HepG2 (cell line): ENCODE measurements around the gene EGFL8. TPM values are rescaled to one million over a fixed set of nuclear protein-coding genes. Genes with fewer than 3 reads are reported as not detected.

Source experiments
- ATF7-NPFF ChIP-seq: sonication (generic); formaldehyde crosslinking; IDR thresholded peaks from 2 replicates; pipeline ENCODE4 v1.8.1; 2023; ENCODE audit warnings: mild to moderate bottlenecking, low read depth, missing genetic modification reagents, moderate library complexity
- CEBPG ChIP-seq: IDR thresholded peaks from 2 replicates; pipeline ENCODE4 v1.6.1; 2016
- DNMT3B ChIP-seq: conservative IDR thresholded peaks from 2 replicates; pipeline ENCODE4 v1.6.1; 2016; ENCODE audit warnings: missing biosample characterization, control low read depth
- ISL2 ChIP-seq: sonication (generic); formaldehyde crosslinking; IDR thresholded peaks from 2 replicates; pipeline ENCODE4 v1.5.0; 2020; ENCODE audit warnings: missing genetic modification reagents
- JDP2 ChIP-seq: sonication (generic); formaldehyde crosslinking; IDR thresholded peaks from 2 replicates; pipeline ENCODE4 v1.8.1; 2022; ENCODE audit warnings: missing genetic modification reagents, borderline replicate concordance
- PAWR ChIP-seq: sonication (generic); formaldehyde crosslinking; IDR thresholded peaks from 2 replicates; pipeline ENCODE4 v1.4.0; 2020; ENCODE audit warnings: missing genetic modification reagents, mild to moderate bottlenecking, borderline replicate concordance
- SMYD3 ChIP-seq: sonication (generic); formaldehyde crosslinking; IDR thresholded peaks from 2 replicates; pipeline ENCODE4 v1.8.1; 2023; ENCODE audit warnings: mild to moderate bottlenecking, missing genetic modification reagents
- ZBTB20 ChIP-seq: sonication (generic); formaldehyde crosslinking; IDR thresholded peaks from 2 replicates; pipeline ENCODE4 v1.8.1; 2023; ENCODE audit warnings: missing genetic modification reagents, low read depth, mild to moderate bottlenecking, borderline replicate concordance
- ZKSCAN1 ChIP-seq: fragments of 150-350 bp; IDR thresholded peaks from 2 replicates; pipeline ENCODE4 v1.6.1; 2014; ENCODE audit warnings: low read length
- ZNF17 ChIP-seq: sonication (generic); formaldehyde crosslinking; IDR thresholded peaks from 2 replicates; pipeline ENCODE4 v1.5.0; 2020; ENCODE audit warnings: mild to moderate bottlenecking, missing genetic modification reagents
- ZNF678 ChIP-seq: sonication (generic); formaldehyde crosslinking; IDR thresholded peaks from 2 replicates; pipeline ENCODE4 v1.4.0; 2020; ENCODE audit warnings: mild to moderate bottlenecking, missing genetic modification reagents
- polyA plus RNA-seq, 8 experiments: library from polyadenylated mRNA; depleted of rRNA in 3 of 8; stranded (reverse) in 7 of 8; unstranded in 1 of 8; fragments of >200 nt; fragmentation: Illumina TruSeq in 4 of 8; extraction: Trizol in 4 of 8; gene quantifications; 2 replicates each; pipeline versions ENCODE4 v1.2.1 to v1.2.3, GENCODE V29; 2011 to 2016; ENCODE audit warnings: low read depth in 4 of 8, missing spikeins in 1 of 8, mixed read lengths in 1 of 8; ENCODE audit not compliant: insufficient read depth in 1 of 8
- total RNA-seq, 5 experiments: library from RNA; depleted of rRNA; stranded (reverse); fragments of >200 nt; fragmentation: Illumina TruSeq; extraction: Trizol; gene quantifications; 2 replicates each; pipeline ENCODE4 v1.2.3, GENCODE V29; 2016; ENCODE audit warnings: low read depth in 1 of 5
- TF ChIP-seq, protein P1 (sequence below): IDR thresholded peaks from 2 replicates; pipeline ENCODE4 v1.4.0; 2020; ENCODE audit warnings: mild to moderate bottlenecking, missing genetic modification reagents
- TF ChIP-seq, protein P2 (sequence below): sonication (generic); formaldehyde crosslinking; IDR thresholded peaks from 2 replicates; pipeline ENCODE4 v1.8.1; 2023; ENCODE audit warnings: mild to moderate bottlenecking, inconsistent platforms, moderate library complexity, missing genetic modification reagents, borderline replicate concordance
- TF ChIP-seq, protein P3 (sequence below): sonication (generic); formaldehyde crosslinking; IDR thresholded peaks from 2 replicates; pipeline ENCODE4 v1.5.1; 2020; ENCODE audit warnings: mild to moderate bottlenecking, missing genetic modification reagents

The EGFL8 gene
- total and polyA plus RNA-seq, 2 of the 13 experiments (the other 11 are each of a cell fraction or from before 2014, with no cell fraction given), result 10.0 to 11.5 TPM

DNA sequence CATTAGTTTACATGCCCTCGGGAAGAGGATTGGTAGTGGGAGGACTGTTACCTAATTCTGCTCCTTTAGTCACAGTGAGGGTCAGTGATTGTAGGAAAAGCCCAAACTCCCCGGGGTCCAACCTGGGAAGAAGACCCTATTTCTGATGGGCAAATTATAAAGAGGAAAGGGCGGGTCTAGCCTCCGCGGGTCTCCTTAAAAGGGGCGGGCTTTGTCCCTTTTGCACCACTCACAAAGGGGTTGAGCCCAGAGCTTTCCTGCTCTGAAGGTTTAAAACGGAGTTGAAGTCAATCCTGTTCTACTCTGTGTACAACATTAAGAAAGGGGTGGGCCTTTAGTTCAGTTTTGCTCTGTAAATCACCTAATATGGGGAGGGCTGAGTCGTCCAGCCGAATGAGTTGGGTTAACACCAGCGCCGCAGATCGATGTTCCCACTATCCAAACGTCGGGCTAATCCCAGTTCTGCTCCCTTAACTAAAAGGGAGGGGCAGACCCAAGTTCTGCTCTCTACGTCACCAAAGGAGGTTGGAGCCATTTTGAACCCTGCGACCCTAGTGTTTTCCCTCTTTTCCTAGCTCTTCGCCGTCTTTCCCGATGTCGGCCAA, 12.9 kb downstream of the EGFL8 start (continued):
- TF ChIP-seq, protein P1, sequence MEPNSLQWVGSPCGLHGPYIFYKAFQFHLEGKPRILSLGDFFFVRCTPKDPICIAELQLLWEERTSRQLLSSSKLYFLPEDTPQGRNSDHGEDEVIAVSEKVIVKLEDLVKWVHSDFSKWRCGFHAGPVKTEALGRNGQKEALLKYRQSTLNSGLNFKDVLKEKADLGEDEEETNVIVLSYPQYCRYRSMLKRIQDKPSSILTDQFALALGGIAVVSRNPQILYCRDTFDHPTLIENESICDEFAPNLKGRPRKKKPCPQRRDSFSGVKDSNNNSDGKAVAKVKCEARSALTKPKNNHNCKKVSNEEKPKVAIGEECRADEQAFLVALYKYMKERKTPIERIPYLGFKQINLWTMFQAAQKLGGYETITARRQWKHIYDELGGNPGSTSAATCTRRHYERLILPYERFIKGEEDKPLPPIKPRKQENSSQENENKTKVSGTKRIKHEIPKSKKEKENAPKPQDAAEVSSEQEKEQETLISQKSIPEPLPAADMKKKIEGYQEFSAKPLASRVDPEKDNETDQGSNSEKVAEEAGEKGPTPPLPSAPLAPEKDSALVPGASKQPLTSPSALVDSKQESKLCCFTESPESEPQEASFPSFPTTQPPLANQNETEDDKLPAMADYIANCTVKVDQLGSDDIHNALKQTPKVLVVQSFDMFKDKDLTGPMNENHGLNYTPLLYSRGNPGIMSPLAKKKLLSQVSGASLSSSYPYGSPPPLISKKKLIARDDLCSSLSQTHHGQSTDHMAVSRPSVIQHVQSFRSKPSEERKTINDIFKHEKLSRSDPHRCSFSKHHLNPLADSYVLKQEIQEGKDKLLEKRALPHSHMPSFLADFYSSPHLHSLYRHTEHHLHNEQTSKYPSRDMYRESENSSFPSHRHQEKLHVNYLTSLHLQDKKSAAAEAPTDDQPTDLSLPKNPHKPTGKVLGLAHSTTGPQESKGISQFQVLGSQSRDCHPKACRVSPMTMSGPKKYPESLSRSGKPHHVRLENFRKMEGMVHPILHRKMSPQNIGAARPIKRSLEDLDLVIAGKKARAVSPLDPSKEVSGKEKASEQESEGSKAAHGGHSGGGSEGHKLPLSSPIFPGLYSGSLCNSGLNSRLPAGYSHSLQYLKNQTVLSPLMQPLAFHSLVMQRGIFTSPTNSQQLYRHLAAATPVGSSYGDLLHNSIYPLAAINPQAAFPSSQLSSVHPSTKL, result peak; percentile 3; the same call in 1 of the 2 replicates
- TF ChIP-seq DNMT3B (CRISPR knock-in tag), result no peak
- no peak for TF ChIP-seq ZNF17 (CRISPR knock-in tag)
- TF ChIP-seq ZKSCAN1, result no peak
- no peak for TF ChIP-seq JDP2
- no peak for TF ChIP-seq ISL2 (CRISPR knock-in tag)
- no peak for TF ChIP-seq PAWR (CRISPR knock-in tag)
- TF ChIP-seq, protein P2, sequence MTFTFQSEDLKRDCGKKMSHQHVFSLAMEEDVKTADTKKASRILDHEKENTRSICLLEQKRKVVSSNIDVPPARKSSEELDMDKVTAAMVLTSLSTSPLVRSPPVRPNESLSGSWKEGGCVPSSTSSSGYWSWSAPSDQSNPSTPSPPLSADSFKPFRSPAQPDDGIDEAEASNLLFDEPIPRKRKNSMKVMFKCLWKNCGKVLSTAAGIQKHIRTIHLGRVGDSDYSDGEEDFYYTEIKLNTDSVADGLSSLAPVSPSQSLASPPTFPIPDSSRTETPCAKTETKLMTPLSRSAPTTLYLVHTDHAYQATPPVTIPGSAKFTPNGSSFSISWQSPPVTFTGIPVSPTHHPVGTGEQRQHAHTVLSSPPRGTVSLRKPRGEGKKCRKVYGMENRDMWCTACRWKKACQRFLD (CRISPR knock-in tag), result no peak
- TF ChIP-seq ZNF678, result no peak
- TF ChIP-seq, protein P3, sequence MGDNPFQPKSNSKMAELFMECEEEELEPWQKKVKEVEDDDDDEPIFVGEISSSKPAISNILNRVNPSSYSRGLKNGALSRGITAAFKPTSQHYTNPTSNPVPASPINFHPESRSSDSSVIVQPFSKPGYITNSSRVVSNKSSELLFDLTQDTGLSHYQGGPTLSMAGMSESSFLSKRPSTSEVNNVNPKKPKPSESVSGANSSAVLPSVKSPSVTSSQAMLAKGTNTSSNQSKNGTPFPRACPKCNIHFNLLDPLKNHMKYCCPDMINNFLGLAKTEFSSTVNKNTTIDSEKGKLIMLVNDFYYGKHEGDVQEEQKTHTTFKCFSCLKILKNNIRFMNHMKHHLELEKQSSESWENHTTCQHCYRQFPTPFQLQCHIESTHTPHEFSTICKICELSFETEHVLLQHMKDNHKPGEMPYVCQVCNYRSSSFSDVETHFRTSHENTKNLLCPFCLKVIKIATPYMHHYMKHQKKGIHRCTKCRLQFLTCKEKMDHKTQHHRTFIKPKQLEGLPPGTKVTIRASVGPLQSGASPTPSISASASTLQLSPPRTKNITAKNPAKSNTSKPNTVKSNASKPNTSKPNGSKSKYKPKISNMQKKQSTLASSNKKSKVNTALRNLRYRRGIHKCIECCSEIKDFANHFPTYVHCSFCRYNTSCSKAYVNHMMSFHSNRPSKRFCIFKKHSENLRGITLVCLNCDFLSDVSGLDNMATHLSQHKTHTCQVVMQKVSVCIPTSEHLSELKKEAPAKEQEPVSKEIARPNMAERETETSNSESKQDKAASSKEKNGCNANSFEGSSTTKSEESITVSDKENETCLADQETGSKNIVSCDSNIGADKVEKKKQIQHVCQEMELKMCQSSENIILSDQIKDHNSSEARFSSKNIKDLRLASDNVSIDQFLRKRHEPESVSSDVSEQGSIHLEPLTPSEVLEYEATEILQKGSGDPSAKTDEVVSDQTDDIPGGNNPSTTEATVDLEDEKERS (CRISPR knock-in tag), result no peak; the same call in 1 of the 2 replicates
- 0 out of 2 replicates have a peak, but pooled peaks have one; percentile 7 for TF ChIP-seq ATF7-NPFF (CRISPR knock-in tag)
- TF ChIP-seq CEBPG (CRISPR knock-in tag), result no peak
- TF ChIP-seq ZBTB20 (CRISPR knock-in tag), result peak; percentile 52; the same call in 1 of the 2 replicates
- no peak for TF ChIP-seq SMYD3 (CRISPR knock-in tag)
